Neural cell (in vitro differentiated cells): ENCODE data around the gene LAMTOR1. TPM values are rescaled to one million over a fixed set of nuclear protein-coding genes. Genes with fewer than 3 reads are reported as not detected.

ENCODE experiments used
- H2AFZ ChIP-seq: fragments of 200-600, 300-800 bp; sonication (generic), shearing (Covaris generic); 2 replicates; pipeline ENCODE4 v1.6.0; 2014; ENCODE audit warnings: low read depth, mild to moderate bottlenecking, antibody characterized with exemption, low read length, moderate library complexity
- H3F3A ChIP-seq: fragments of 200-600 bp; shearing (Covaris generic); 2 replicates; pipeline ENCODE4 v1.6.1; 2016; ENCODE audit warnings: mild to moderate bottlenecking, moderate library complexity, mixed read lengths, antibody characterized with exemption, low read length; ENCODE audit not compliant: insufficient read depth, poor library complexity, severe bottlenecking
- H3K27ac ChIP-seq: fragments of 200-600, 300-800 bp; sonication (generic), shearing (Covaris generic); 2 replicates; pipeline ENCODE4 v1.5.1; 2014; ENCODE audit warnings: mild to moderate bottlenecking, low read length, moderate library complexity
- H3K27me3 ChIP-seq: fragments of 300-800, 200-600 bp; sonication (generic), shearing (Covaris generic); 2 replicates; pipeline ENCODE4 v1.6.0; 2014; ENCODE audit warnings: mild to moderate bottlenecking, low read depth, low read length, moderate library complexity; ENCODE audit not compliant: insufficient read depth
- H3K36me3 ChIP-seq: fragments of 300-800, 200-600 bp; sonication (generic), shearing (Covaris generic); 2 replicates; pipeline ENCODE4 v1.5.1; 2014; ENCODE audit warnings: mild to moderate bottlenecking, antibody characterized with exemption, low read length, moderate library complexity; ENCODE audit not compliant: insufficient read depth
- H3K4me2 ChIP-seq: fragments of 300-800, 200-600 bp; sonication (generic), shearing (Covaris generic); 2 replicates; pipeline ENCODE4 v1.6.0; 2014; ENCODE audit warnings: mild to moderate bottlenecking, low read length
- H3K4me3 ChIP-seq: fragments of 300-800, 200-600 bp; sonication (generic), shearing (Covaris generic); 2 replicates; pipeline ENCODE4 v1.5.1; 2014; ENCODE audit warnings: mild to moderate bottlenecking, low read length, moderate library complexity
- H3K79me2 ChIP-seq: fragments of 200-600 bp; shearing (Covaris generic); replicated peaks from 2 replicates; pipeline ENCODE4 v1.6.0; 2014; ENCODE audit warnings: mild to moderate bottlenecking, low read length, moderate library complexity; ENCODE audit not compliant: insufficient read depth
- H3K9ac ChIP-seq: fragments of 300-800, 200-600 bp; sonication (generic), shearing (Covaris generic); 2 replicates; pipeline ENCODE4 v1.6.1; 2016; ENCODE audit warnings: mild to moderate bottlenecking, low read length, mixed read lengths
- H3K9me2 ChIP-seq: fragments of 200-600 bp; shearing (Covaris generic); 2 replicates; pipeline ENCODE4 v1.6.1; 2016; ENCODE audit warnings: mild to moderate bottlenecking, low read length, mixed read lengths; ENCODE audit not compliant: insufficient read depth
- H3K9me3 ChIP-seq: fragments of 200-600, 300-800 bp; sonication (generic), shearing (Covaris generic); 2 replicates; pipeline ENCODE4 v1.6.1; 2016; ENCODE audit warnings: mild to moderate bottlenecking, mixed run types, low read length, moderate library complexity, mixed read lengths
- H4K20me1 ChIP-seq: fragments of 200-600 bp; shearing (Covaris generic); 2 replicates; pipeline ENCODE4 v1.6.1; 2016; ENCODE audit warnings: mild to moderate bottlenecking, mixed run types; ENCODE audit not compliant: insufficient read depth
- EP300 ChIP-seq: fragments of 450-650 bp; conservative IDR thresholded peaks from 2 replicates; pipeline ENCODE4 v1.6.1; 2014; ENCODE audit warnings: antibody characterized with exemption, mild to moderate bottlenecking, moderate library complexity; ENCODE audit not compliant: poor library complexity, severe bottlenecking
- EZH2 ChIP-seq: fragments of 200-600, 300-800 bp; shearing (Covaris generic), sonication (generic); IDR thresholded peaks from 2 replicates; pipeline ENCODE4 v1.6.1; 2014; ENCODE audit warnings: antibody characterized with exemption, low read length, borderline replicate concordance, mild to moderate bottlenecking; ENCODE audit not compliant: insufficient read depth, poor library complexity, severe bottlenecking
- MXI1 ChIP-seq: fragments of 450-650 bp; conservative IDR thresholded peaks from 2 replicates; pipeline ENCODE4 v1.6.1; 2014; ENCODE audit warnings: antibody characterized with exemption, mild to moderate bottlenecking; ENCODE audit not compliant: poor library complexity, severe bottlenecking
- POLR2AphosphoS5 ChIP-seq: IDR thresholded peaks from 2 replicates; pipeline ENCODE4 v1.6.1; 2012
- RAD21 ChIP-seq: fragments of 450-650 bp; conservative IDR thresholded peaks from 2 replicates; pipeline ENCODE4 v1.6.1; 2014; ENCODE audit warnings: antibody characterized with exemption, mild to moderate bottlenecking, moderate library complexity
- SMC3 ChIP-seq: fragments of 450-650 bp; conservative IDR thresholded peaks from 2 replicates; pipeline ENCODE4 v1.6.1; 2014; ENCODE audit warnings: antibody characterized with exemption, mild to moderate bottlenecking, moderate library complexity; ENCODE audit not compliant: poor library complexity
- TAF1 ChIP-seq: IDR thresholded peaks from 2 replicates; pipeline ENCODE4 v1.6.1; 2012; ENCODE audit warnings: low read depth
- polyA plus RNA-seq: library from polyadenylated mRNA; depleted of rRNA; stranded (reverse); fragments of >200 nt; gene quantifications from 2 replicates; pipeline ENCODE4 v1.2.3, GENCODE V29; 2014
- TF ChIP-seq, protein P1 (sequence below): IDR thresholded peaks from 2 replicates; pipeline ENCODE4 v1.6.1; 2012; ENCODE audit warnings: borderline replicate concordance
- TF ChIP-seq, protein P2 (sequence below): fragments of 450-650 bp; IDR thresholded peaks from 2 replicates; pipeline ENCODE4 v1.5.1; 2014; ENCODE audit warnings: antibody characterized with exemption, mild to moderate bottlenecking, moderate library complexity; ENCODE audit not compliant: poor library complexity, severe bottlenecking

LAMTOR1 gene
- polyA plus RNA-seq, 1 donor from 2014 or later = 108 TPM

DNA sequence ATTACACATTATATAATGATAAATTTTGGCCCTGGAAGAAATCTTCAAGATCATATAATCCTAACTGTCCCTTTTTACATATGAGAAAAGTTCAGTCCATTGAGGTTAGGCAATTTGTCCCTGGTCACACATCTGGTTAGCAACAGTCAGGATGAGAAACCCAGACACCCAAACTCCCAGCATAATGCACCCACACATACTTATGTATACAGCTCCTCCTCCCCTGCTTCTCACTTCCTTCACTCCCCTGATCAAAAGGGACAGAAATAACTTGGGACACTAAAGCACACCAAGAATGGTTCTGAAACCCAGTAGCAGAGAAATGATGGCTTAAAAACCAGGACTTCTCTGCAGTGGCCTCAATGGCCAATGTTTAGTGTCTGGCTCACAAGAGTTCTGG is 33.9 kb downstream of the LAMTOR1 start:
- H2AFZ ChIP-seq = no peak overlapping the region
- no peaks in the 10 kb centered on the region for H4K20me1 ChIP-seq
- no peak overlapping the region for H3K4me2 ChIP-seq
- no peak overlapping the region for H3K27ac ChIP-seq
- no peaks in the 10 kb centered on the region for H3K9me2 ChIP-seq
- no peaks in the 10 kb centered on the region for H3F3A ChIP-seq
- peaks cover 25% of the 10 kb centered on the region for H3K79me2 ChIP-seq
- H3K36me3 ChIP-seq = no peaks in the 10 kb centered on the region
- H3K4me3 ChIP-seq = no peak overlapping the region
- no peak for TF ChIP-seq POLR2AphosphoS5
- no peak for TF ChIP-seq SMC3
- TF ChIP-seq, protein P1, sequence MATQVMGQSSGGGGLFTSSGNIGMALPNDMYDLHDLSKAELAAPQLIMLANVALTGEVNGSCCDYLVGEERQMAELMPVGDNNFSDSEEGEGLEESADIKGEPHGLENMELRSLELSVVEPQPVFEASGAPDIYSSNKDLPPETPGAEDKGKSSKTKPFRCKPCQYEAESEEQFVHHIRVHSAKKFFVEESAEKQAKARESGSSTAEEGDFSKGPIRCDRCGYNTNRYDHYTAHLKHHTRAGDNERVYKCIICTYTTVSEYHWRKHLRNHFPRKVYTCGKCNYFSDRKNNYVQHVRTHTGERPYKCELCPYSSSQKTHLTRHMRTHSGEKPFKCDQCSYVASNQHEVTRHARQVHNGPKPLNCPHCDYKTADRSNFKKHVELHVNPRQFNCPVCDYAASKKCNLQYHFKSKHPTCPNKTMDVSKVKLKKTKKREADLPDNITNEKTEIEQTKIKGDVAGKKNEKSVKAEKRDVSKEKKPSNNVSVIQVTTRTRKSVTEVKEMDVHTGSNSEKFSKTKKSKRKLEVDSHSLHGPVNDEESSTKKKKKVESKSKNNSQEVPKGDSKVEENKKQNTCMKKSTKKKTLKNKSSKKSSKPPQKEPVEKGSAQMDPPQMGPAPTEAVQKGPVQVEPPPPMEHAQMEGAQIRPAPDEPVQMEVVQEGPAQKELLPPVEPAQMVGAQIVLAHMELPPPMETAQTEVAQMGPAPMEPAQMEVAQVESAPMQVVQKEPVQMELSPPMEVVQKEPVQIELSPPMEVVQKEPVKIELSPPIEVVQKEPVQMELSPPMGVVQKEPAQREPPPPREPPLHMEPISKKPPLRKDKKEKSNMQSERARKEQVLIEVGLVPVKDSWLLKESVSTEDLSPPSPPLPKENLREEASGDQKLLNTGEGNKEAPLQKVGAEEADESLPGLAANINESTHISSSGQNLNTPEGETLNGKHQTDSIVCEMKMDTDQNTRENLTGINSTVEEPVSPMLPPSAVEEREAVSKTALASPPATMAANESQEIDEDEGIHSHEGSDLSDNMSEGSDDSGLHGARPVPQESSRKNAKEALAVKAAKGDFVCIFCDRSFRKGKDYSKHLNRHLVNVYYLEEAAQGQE = no peak
- no peak for TF ChIP-seq RAD21
- no peak for TF ChIP-seq TAF1
- no peak for TF ChIP-seq EZH2
- no peak for TF ChIP-seq MXI1
- no peak for TF ChIP-seq EP300
- TF ChIP-seq, protein P2, sequence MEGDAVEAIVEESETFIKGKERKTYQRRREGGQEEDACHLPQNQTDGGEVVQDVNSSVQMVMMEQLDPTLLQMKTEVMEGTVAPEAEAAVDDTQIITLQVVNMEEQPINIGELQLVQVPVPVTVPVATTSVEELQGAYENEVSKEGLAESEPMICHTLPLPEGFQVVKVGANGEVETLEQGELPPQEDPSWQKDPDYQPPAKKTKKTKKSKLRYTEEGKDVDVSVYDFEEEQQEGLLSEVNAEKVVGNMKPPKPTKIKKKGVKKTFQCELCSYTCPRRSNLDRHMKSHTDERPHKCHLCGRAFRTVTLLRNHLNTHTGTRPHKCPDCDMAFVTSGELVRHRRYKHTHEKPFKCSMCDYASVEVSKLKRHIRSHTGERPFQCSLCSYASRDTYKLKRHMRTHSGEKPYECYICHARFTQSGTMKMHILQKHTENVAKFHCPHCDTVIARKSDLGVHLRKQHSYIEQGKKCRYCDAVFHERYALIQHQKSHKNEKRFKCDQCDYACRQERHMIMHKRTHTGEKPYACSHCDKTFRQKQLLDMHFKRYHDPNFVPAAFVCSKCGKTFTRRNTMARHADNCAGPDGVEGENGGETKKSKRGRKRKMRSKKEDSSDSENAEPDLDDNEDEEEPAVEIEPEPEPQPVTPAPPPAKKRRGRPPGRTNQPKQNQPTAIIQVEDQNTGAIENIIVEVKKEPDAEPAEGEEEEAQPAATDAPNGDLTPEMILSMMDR = no peak
- no peaks in the 10 kb centered on the region for H3K9me3 ChIP-seq
- no peak overlapping the region for H3K9ac ChIP-seq
- H3K27me3 ChIP-seq = no peaks in the 10 kb centered on the region

DNA sequence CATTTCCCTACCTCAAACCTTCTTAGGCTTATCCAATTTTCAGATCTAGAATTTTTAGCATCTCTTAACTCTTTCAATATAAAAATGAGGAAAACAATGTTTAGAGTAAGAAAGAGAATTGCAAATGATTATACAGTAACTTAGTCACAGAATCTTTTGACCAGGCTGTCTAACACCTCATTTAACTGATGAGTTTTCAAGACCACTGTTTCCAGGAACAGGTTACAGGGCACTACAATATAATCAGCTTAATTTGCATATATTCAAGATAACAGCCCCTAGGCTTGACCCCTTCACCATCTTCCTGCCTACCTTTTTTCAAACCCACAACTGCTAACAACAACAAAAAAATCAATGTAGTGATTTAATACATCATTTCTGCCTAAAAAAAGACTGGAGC is 35.4 kb downstream of the LAMTOR1 start:
- no peak for TF ChIP-seq POLR2AphosphoS5
- no peak for TF ChIP-seq EZH2
- no peaks in the 10 kb centered on the region for H3K36me3 ChIP-seq
- no peak overlapping the region for H2AFZ ChIP-seq
- H3K9me3 ChIP-seq = no peaks in the 10 kb centered on the region
- no peak overlapping the region for H3K27ac ChIP-seq
- H3K9ac ChIP-seq = no peak overlapping the region
- H3K27me3 ChIP-seq = no peaks in the 10 kb centered on the region
- H3K9me2 ChIP-seq = no peaks in the 10 kb centered on the region
- no peak overlapping the region for H3K4me3 ChIP-seq
- no peak overlapping the region for H3K4me2 ChIP-seq
- no peaks in the 10 kb centered on the region for H3F3A ChIP-seq
- H4K20me1 ChIP-seq = no peaks in the 10 kb centered on the region
- peaks cover 15% of the 10 kb centered on the region for H3K79me2 ChIP-seq

DNA sequence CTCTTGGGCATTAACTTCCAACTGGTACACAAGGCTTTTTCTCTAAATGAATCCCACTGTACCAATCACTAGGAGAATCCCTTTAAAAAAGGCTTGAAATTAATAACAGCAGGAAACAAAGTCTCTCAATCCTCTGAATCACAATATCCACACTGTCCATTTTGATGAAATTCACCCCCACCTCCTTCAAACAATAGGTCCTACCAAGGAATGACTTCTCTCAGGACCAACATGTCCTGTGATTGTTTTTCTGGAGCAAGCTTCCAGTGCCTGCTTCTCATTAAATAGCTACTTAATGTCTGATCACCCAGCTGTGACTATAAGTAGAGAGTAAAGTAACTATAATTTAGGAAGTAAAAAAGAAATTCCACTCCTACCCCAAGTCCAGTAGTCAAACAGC is 35.8 kb downstream of the LAMTOR1 start:
- Histone ChIP-seq H3K4me2 (no peak overlapping the region), H3K27me3 (no peaks in the 10 kb centered on the region), H3K79me2 (peaks cover 12% of the 10 kb centered on the region), H3K9ac (no peak overlapping the region), H2AFZ (no peak overlapping the region), H3K4me3 (no peak overlapping the region), H3K9me2 (no peaks in the 10 kb centered on the region), H3F3A (no peaks in the 10 kb centered on the region), H3K36me3 (no peaks in the 10 kb centered on the region), H3K27ac (no peak overlapping the region), H3K9me3 (no peaks in the 10 kb centered on the region), H4K20me1 (no peaks in the 10 kb centered on the region)
- TF ChIP-seq, protein P1 = no peak
- TF ChIP-seq TAF1 (no peak), EZH2 (no peak), EP300 (no peak), MXI1 (no peak), POLR2AphosphoS5 (no peak), RAD21 (no peak), SMC3 (no peak)
- TF ChIP-seq, protein P2 = no peak
